ENCODE results near the gene TMEM128.

TMEM128 gene

GRCh38 chr4:4271912-4272311 lies 23.9 kb upstream of the TMEM128 start:
- DNase-seq (ENCODE audit: low spot score): no peak
- H2BK12ac ChIP-seq (ENCODE audit: low read length): no peak overlapping the region
- no peak overlapping the region for H3K4me2 ChIP-seq (ENCODE audit: insufficient read depth, low read length, poor library complexity, severe bottlenecking)
- no peaks in the 10 kb centered on the region for H3K9me3 ChIP-seq (replicated peaks in 1 of 2; ENCODE audit: control insufficient read depth in 2 of 2, insufficient read depth in 1 of 2, low read depth in 1 of 2, low read length in 2 of 2)
- H3K14ac ChIP-seq (ENCODE audit: low read length): no peak overlapping the region
- H2BK120ac ChIP-seq (ENCODE audit: low read depth, low read length): no peak overlapping the region
- no peak overlapping the region for H4K8ac ChIP-seq (ENCODE audit: low read depth, low read length)
- H3K4ac ChIP-seq (ENCODE audit: low read length): no peak overlapping the region
- H3K23ac ChIP-seq (ENCODE audit: low read depth, low read length, poor library complexity): no peak overlapping the region
- H3K27me3 ChIP-seq (ENCODE audit: control insufficient read depth in 3 of 3, insufficient read depth in 3 of 3, low read depth in 1 of 3, low read length in 3 of 3): no peaks in the 10 kb centered on the region
- H3K4me3 ChIP-seq (ENCODE audit: low read length in 2 of 2): no peak overlapping the region
- H2BK5ac ChIP-seq (ENCODE audit: low read length): no peak overlapping the region
- H2AFZ ChIP-seq (ENCODE audit: low read length): no peak overlapping the region
- no peak overlapping the region for H4K91ac ChIP-seq (ENCODE audit: low read depth, low read length, poor library complexity)
- no peak overlapping the region for H3K27ac ChIP-seq (replicated peaks; ENCODE audit: low read length)
- H3K36me3 ChIP-seq (replicated peaks in 1 of 2; ENCODE audit: control insufficient read depth in 2 of 2, insufficient read depth in 2 of 2, low read length in 2 of 2): peaks cover 29 to 90% of the 10 kb centered on the region in 2 donors
- no peaks in the 10 kb centered on the region for H3K79me1 ChIP-seq (ENCODE audit: low read depth, low read length)
- H3K4me1 ChIP-seq (ENCODE audit: control insufficient read depth in 2 of 2, insufficient read depth in 1 of 2, low read depth in 1 of 2, low read length in 2 of 2): no peaks in the 10 kb centered on the region
- H3K9ac ChIP-seq (ENCODE audit: low read depth, low read length, poor library complexity): no peak overlapping the region
- WGBS, 2 donors (ENCODE audit: extremely low coverage in 2 of 2, insufficient read length in 2 of 2, insufficient replicate concordance in 1 of 2): no CpG with 5 or more reads among the region's 10 CpGs
- H3K18ac ChIP-seq (ENCODE audit: low read length): no peak overlapping the region
- H2AK5ac ChIP-seq (ENCODE audit: low read depth, low read length): no peak overlapping the region
- no peak overlapping the region for H2BK15ac ChIP-seq (ENCODE audit: low read length)

- Histone ChIP-seq H4K91ac (ENCODE audit: low read depth, low read length, poor library complexity) (no peak overlapping the region), H3K9ac (ENCODE audit: low read depth, low read length, poor library complexity) (no peak overlapping the region), H3K18ac (ENCODE audit: low read length) (no peak overlapping the region), H3K14ac (ENCODE audit: low read length) (no peak overlapping the region), H4K8ac (ENCODE audit: low read depth, low read length) (no peak overlapping the region), H3K27me3 (ENCODE audit: control insufficient read depth in 3 of 3, insufficient read depth in 3 of 3, low read depth in 1 of 3, low read length in 3 of 3) (no peaks in the 10 kb centered on the region), H2BK120ac (ENCODE audit: low read depth, low read length) (no peak overlapping the region), H3K4me1 (ENCODE audit: control insufficient read depth in 2 of 2, insufficient read depth in 1 of 2, low read depth in 1 of 2, low read length in 2 of 2) (no peaks in the 10 kb centered on the region), H3K79me1 (ENCODE audit: low read depth, low read length) (no peaks in the 10 kb centered on the region), H3K4ac (ENCODE audit: low read length) (no peak overlapping the region), H2AFZ (ENCODE audit: low read length) (no peak overlapping the region), H3K4me3 (ENCODE audit: low read length in 2 of 2) (no peak overlapping the region), H3K23ac (ENCODE audit: low read depth, low read length, poor library complexity) (no peak overlapping the region), H3K27ac (replicated peaks; ENCODE audit: low read length) (no peak overlapping the region), H2BK12ac (ENCODE audit: low read length) (no peak overlapping the region), H2BK5ac (ENCODE audit: low read length) (no peak overlapping the region), H3K9me3 (replicated peaks in 1 of 2; ENCODE audit: control insufficient read depth in 2 of 2, insufficient read depth in 1 of 2, low read depth in 1 of 2, low read length in 2 of 2) (no peaks in the 10 kb centered on the region), H3K36me3 (replicated peaks in 1 of 2; ENCODE audit: control insufficient read depth in 2 of 2, insufficient read depth in 2 of 2, low read length in 2 of 2) (peaks cover 25 to 91% of the 10 kb centered on the region in 2 donors), H3K4me2 (ENCODE audit: insufficient read depth, low read length, poor library complexity, severe bottlenecking) (no peak overlapping the region), H2BK15ac (ENCODE audit: low read length) (no peak overlapping the region), H2AK5ac (ENCODE audit: low read depth, low read length) (no peak overlapping the region)
- DNase-seq (ENCODE audit: low spot score): no peak
- no CpG with 5 or more reads among the region's 4 CpGs for WGBS, 2 donors (ENCODE audit: extremely low coverage in 2 of 2, insufficient read length in 2 of 2, insufficient replicate concordance in 1 of 2)
Measured at GRCh38 chr4:4270529-4270928, 22.5 kb upstream of the TMEM128 start.

- H3K4me2 ChIP-seq (ENCODE audit: insufficient read depth, low read length, poor library complexity, severe bottlenecking): no peak overlapping the region
- no peaks in the 10 kb centered on the region for H3K9me3 ChIP-seq (replicated peaks in 1 of 2; ENCODE audit: control insufficient read depth in 2 of 2, insufficient read depth in 1 of 2, low read depth in 1 of 2, low read length in 2 of 2)
- no peak overlapping the region for H4K8ac ChIP-seq (ENCODE audit: low read depth, low read length)
- no peak overlapping the region for H2AK5ac ChIP-seq (ENCODE audit: low read depth, low read length)
- H3K18ac ChIP-seq (ENCODE audit: low read length): no peak overlapping the region
- H3K23ac ChIP-seq (ENCODE audit: low read depth, low read length, poor library complexity): no peak overlapping the region
- WGBS, 2 donors (ENCODE audit: extremely low coverage in 2 of 2, insufficient read length in 2 of 2, insufficient replicate concordance in 1 of 2): no CpG with 5 or more reads among the region's 4 CpGs
- no peak overlapping the region for H2BK15ac ChIP-seq (ENCODE audit: low read length)
- H3K79me1 ChIP-seq (ENCODE audit: low read depth, low read length): no peaks in the 10 kb centered on the region
- H2BK120ac ChIP-seq (ENCODE audit: low read depth, low read length): no peak overlapping the region
- H3K36me3 ChIP-seq (replicated peaks in 1 of 2; ENCODE audit: control insufficient read depth in 2 of 2, insufficient read depth in 2 of 2, low read length in 2 of 2): peaks cover 25 to 85% of the 10 kb centered on the region in 2 donors
- no peak overlapping the region for H3K9ac ChIP-seq (ENCODE audit: low read depth, low read length, poor library complexity)
- H2BK12ac ChIP-seq (ENCODE audit: low read length): no peak overlapping the region
- no peak overlapping the region for H3K4me3 ChIP-seq (ENCODE audit: low read length in 2 of 2)
- no peak overlapping the region for H3K27ac ChIP-seq (replicated peaks; ENCODE audit: low read length)
- H4K91ac ChIP-seq (ENCODE audit: low read depth, low read length, poor library complexity): no peak overlapping the region
- no peaks in the 10 kb centered on the region for H3K4me1 ChIP-seq (ENCODE audit: control insufficient read depth in 2 of 2, insufficient read depth in 1 of 2, low read depth in 1 of 2, low read length in 2 of 2)
- H3K27me3 ChIP-seq (ENCODE audit: control insufficient read depth in 3 of 3, insufficient read depth in 3 of 3, low read depth in 1 of 3, low read length in 3 of 3): no peaks in the 10 kb centered on the region
- DNase-seq (ENCODE audit: low spot score): no peak
- no peak overlapping the region for H3K14ac ChIP-seq (ENCODE audit: low read length)
- H2AFZ ChIP-seq (ENCODE audit: low read length): no peak overlapping the region
- no peak overlapping the region for H3K4ac ChIP-seq (ENCODE audit: low read length)
- H2BK5ac ChIP-seq (ENCODE audit: low read length): no peak overlapping the region
Measured at GRCh38 chr4:4269856-4270255, 21.8 kb upstream of the TMEM128 start.

GRCh38 chr4:4269331-4269731 lies 21.3 kb upstream of the TMEM128 start:
- peak overlapping the region; percentile 16 for H3K23ac ChIP-seq (ENCODE audit: low read depth, low read length, poor library complexity)
- H2BK120ac ChIP-seq (ENCODE audit: low read depth, low read length): no peak overlapping the region
- no peaks in the 10 kb centered on the region for H3K9me3 ChIP-seq (replicated peaks in 1 of 2; ENCODE audit: control insufficient read depth in 2 of 2, insufficient read depth in 1 of 2, low read depth in 1 of 2, low read length in 2 of 2)
- H4K8ac ChIP-seq (ENCODE audit: low read depth, low read length): no peak overlapping the region
- no peaks in the 10 kb centered on the region for H3K79me1 ChIP-seq (ENCODE audit: low read depth, low read length)
- WGBS, 2 donors (ENCODE audit: extremely low coverage in 2 of 2, insufficient read length in 2 of 2, insufficient replicate concordance in 1 of 2): no CpG with 5 or more reads among the region's 11 CpGs
- H3K4ac ChIP-seq (ENCODE audit: low read length): no peak overlapping the region
- no peak overlapping the region for H3K4me3 ChIP-seq (ENCODE audit: low read length in 2 of 2)
- no peak overlapping the region for H3K9ac ChIP-seq (ENCODE audit: low read depth, low read length, poor library complexity)
- H3K36me3 ChIP-seq (replicated peaks in 1 of 2; ENCODE audit: control insufficient read depth in 2 of 2, insufficient read depth in 2 of 2, low read length in 2 of 2): peaks cover 23 to 79% of the 10 kb centered on the region in 2 donors
- H3K14ac ChIP-seq (ENCODE audit: low read length): no peak overlapping the region
- H4K91ac ChIP-seq (ENCODE audit: low read depth, low read length, poor library complexity): no peak overlapping the region
- H2BK12ac ChIP-seq (ENCODE audit: low read length): no peak overlapping the region
- H3K4me1 ChIP-seq (ENCODE audit: control insufficient read depth in 2 of 2, insufficient read depth in 1 of 2, low read depth in 1 of 2, low read length in 2 of 2): no peaks in the 10 kb centered on the region
- no peak overlapping the region for H3K18ac ChIP-seq (ENCODE audit: low read length)
- H2AK5ac ChIP-seq (ENCODE audit: low read depth, low read length): no peak overlapping the region
- no peak overlapping the region for H2AFZ ChIP-seq (ENCODE audit: low read length)
- no peak overlapping the region for H3K27ac ChIP-seq (replicated peaks; ENCODE audit: low read length)
- DNase-seq (ENCODE audit: low spot score): no peak
- no peak overlapping the region for H2BK15ac ChIP-seq (ENCODE audit: low read length)
- H3K27me3 ChIP-seq (ENCODE audit: control insufficient read depth in 3 of 3, insufficient read depth in 3 of 3, low read depth in 1 of 3, low read length in 3 of 3): no peaks in the 10 kb centered on the region
- no peak overlapping the region for H2BK5ac ChIP-seq (ENCODE audit: low read length)
- no peak overlapping the region for H3K4me2 ChIP-seq (ENCODE audit: insufficient read depth, low read length, poor library complexity, severe bottlenecking)

Data from neuronal stem cell (in vitro differentiated cells).